GM21786 (cell line): ENCODE results near the gene OAF.

ENCODE experiments used
- ATAC-seq: cut with Tn5 transposase; IDR thresholded peaks from one replicate; pipeline ENCODE4 v1.9.1; 2021; ENCODE audit not compliant: unreplicated experiment

Gene OAF

DNA sequence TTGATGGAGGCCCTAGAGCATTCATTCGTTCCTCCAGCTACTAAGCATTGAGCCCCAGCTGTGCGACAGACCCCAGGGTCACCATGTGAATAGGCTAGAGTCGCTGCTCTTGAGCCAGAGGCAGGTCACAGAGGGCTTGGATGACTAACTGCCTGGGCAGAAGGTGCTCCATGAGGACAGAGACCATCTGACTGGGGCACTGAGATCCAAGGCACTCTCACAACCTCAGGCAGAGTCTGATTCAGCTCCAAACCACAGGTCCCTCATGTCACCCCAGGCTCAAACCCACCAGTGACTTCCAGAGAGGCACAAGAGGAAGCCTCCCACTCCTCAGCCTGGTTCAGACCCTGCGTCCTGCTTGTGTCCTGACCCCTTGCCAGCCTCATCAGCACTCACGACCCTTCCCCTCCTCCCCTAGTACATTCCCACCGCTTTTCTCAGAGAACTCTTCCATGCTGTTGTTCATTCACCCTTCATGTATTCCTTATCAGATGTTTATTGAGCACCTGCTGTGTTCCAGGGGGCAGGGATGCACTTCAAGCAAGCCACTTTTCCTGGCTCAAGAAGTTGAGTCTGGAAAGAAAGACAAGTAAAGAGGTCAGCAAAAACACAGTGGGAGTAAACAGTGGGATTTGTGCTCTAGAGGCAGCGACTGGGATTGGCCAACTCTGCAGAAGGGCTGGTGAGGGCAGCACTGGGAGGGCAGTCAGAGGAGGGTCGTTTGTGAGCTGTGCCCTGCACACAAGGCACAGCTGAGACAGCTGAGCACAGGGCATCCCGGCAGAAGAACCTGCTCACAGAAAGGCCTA is 9.3 kb downstream of the OAF start:
- no peak for ATAC-seq

- ATAC-seq: no peak
Measured at GRCh38 chr11:120220747-120221037, 9.9 kb downstream of the OAF start.

GRCh38 chr11:120221115-120221752 is 10.4 kb downstream of the OAF start:
- no peak for ATAC-seq

DNA sequence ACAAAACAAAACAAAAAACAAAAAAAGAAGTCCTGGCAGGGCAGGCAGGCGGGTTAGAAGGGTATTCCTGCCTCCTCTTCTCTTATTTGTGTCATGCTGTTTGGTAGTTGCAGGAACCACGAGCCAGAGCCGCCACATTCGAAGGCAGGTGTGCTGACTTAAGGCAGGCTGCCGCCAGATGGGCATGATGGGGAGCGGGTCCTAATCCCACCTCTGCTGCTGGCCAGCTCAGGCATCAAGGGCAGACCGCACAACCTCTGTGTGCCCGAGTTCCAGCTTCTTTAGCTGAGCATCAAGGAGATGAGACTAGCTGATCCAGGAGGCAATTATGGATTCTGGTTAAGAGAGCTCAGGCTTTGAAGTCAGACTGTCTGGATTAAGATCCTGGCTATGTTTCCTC is 12.1 kb downstream of the OAF start:
- no peak for ATAC-seq

- ATAC-seq: no peak
Measured at GRCh38 chr11:120223793-120224192, 13.0 kb downstream of the OAF start.

GRCh38 chr11:120224361-120224760 is 13.5 kb downstream of the OAF start:
- ATAC-seq: no peak

DNA sequence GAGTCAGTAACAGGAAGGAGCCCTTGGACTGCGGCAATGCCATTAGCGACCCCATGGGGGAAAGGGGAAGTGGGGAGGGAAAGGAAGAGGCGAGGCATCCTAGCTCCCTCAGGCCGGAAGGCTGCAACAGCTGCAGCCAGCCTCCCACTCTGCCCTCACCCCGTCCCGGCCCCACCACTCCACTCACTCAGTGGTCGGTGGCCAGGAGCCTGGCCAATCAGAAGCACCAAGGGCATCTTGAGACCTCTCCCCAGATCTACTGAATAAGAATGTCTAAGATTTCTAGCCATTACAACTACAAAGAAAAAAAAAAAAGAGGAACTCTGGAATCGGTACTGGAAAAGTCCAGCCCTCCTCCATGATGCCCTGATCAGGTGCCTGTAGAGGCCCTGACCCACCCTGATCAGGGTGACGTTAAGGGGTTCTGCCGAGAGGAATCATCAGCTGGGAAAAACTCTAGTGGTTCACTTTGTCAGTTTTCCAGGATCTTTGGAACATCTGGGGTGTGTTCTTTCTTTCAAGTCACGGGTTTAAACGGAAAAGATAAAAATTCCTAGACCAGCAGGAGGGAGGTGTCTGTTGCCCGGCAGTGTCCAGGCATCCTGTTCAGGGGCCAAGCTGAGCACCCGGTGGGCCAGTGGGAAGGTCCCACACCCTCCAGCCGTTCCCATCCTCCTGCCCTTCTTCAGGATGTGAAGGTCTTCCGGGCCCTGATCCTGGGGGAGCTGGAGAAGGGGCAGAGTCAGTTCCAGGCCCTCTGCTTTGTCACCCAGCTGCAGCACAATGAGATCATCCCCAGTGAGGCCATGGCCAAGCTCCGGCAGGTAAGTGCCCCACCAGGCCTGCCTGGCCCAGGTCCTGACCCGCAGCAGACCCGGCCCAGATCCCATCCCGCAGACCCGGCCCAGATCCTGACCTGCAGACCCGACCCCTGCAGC is 14.4 kb downstream of the OAF start:
- ATAC-seq: no peak

- no peak for ATAC-seq
Measured at GRCh38 chr11:120226242-120226641, 15.4 kb downstream of the OAF start.

DNA sequence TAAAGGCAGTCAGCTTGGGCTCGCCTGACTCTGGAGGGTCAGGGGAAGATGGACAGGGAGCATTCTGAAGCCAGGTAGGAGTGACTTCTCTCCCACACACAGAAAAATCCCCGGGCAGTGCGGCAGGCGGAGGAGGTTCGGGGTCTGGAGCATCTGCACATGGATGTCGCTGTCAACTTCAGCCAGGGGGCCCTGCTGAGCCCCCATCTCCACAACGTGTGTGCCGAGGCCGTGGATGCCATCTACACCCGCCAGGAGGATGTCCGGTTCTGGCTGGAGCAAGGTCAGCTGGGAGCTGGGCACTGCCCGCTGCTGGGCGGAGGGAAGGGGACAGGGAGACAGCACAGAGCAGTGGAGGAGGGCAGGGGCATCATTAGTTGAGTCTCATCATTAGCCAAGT is 15.9 kb downstream of the OAF start:
- ATAC-seq: no peak

GRCh38 chr11:120227228-120227852 is 16.5 kb downstream of the OAF start:
- no peak for ATAC-seq

DNA sequence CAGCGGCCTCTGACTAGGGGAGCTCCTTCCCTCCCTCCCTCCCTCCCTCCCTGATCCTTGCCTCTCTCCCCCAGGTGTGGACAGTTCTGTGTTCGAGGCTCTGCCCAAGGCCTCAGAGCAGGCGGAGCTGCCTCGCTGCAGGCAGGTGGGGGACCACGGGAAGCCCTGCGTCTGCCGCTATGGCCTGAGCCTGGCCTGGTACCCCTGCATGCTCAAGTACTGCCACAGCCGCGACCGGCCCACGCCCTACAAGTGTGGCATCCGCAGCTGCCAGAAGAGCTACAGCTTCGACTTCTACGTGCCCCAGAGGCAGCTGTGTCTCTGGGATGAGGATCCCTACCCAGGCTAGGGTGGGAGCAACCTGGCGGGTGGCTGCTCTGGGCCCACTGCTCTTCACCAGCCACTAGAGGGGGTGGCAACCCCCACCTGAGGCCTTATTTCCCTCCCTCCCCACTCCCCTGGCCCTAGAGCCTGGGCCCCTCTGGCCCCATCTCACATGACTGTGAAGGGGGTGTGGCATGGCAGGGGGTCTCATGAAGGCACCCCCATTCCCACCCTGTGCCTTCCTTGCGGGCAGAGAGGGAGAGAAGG is 18.1 kb downstream of the OAF start:
- ATAC-seq: no peak

DNA sequence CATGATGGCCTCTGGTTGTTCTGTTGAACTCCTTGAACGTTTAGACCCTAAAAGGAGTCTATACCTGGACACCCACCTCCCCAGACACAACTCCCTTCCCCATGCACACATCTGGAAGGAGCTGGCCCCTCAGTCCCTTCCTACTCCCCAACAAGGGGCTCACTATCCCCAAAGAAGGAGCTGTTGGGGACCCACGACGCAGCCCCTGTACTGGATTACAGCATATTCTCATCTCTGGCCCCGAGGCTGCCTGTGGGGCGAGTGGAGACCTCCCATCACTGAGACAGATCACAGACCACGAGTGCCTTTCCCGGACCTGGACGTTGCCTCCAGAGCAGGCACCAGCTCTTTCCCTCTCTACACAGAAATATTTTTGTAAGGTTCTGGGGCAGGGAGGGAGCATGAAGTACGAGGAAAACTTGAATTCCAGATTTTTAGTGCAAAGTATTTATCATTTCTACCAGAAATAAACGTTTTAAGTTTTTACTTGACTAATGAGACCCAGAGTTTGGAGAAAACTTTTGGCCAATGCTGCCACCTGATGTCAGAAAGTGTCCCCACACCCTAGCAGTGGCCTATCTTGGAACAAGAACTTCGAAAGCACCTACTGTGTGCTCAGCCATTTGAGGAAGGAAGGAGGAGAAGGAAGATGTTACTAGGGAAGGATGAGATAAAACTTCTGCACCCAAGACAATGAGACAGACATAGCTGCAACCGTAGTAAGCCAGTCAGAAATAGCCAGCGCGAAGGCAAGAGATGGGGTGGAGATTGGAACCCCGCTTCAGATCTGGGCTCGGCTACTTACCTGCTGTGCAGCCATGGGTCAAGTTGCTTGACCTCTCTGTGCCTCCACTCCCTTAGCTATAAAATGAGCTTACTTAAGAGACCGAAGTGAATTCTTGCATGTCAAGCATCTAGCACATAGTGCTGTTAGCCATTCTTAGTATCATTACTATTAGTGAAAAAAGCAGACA is 18.9 kb downstream of the OAF start:
- ATAC-seq: no peak

DNA sequence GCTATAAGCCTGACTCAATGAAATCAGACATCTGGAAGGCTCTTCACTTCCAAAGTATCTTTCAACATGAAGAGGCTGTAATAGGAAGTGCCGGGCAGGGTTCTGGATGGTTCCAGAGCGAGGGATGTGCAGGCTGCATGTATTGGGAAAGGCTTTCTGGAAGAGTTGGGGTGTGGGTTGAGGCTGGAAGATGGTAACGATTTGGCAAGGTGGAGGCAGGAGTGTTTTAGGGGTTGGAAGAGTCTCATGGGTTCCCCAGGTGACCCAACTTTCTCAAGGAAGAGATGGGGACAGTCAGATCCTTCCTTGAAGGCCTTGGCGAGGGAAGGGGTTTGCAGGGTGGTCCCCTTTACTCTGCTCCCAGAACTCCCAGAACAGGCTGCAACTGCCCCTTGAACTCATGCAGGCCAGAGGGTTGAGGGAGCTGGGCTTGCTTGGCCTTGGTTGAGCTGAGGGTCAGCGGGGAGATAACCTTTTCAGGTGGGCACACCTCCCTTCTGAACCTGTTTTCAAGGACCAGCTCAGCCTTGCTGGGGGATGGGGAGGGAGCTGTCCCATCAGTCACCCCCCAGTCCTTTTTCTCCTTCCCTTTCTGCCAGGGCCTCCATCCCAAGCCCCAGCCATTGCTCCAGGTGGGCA is 19.7 kb downstream of the OAF start:
- no peak for ATAC-seq

DNA sequence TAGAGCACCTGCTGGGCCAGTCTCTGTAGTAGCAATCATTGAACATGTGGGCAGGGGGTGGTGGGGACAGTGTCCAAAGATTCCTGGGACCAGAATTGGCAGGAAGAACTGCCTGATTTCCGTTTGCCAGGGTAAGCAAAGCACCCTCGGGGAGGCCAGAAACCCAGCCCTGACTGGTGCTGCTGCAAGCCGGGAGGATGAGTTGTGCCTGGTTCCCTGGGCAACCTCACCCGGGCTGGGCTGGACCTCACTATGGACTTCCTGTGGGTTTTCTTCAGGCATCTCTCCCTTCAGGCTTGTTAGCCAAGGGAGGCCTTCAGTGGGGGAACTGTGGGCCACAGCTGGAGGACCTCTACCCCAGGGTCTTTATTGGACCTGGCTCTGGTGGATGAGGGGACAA is 21.1 kb downstream of the OAF start:
- ATAC-seq: no peak

DNA sequence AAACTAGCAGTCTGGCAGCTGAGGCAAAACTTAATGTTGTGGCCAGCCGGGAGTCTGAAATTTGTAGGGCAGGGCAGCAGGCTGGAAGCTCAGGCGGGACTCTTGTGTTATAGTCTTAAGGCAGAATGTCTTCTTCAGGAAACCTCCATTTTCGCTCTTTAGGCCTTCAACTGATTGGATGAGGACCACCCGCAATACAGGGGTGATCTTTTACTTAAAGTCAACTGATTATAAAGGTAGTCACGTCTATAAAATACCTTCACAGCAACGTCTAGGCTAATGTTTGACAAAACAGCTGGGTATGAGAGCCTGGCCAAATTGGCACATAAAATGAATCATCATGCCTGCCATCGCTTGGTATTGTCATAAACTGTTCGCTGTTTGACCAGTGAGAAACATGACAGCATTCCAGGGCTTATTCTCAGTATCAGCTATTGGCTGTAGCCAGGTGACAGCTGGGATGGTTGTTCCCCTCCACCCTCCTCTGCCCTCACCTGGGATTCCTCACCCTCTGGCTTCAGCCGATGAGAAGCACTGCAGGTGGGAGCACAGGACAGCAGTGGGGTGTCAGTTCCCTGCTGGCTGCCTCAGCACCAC is 22.5 kb downstream of the OAF start:
- no peak for ATAC-seq

- ATAC-seq: no peak
Measured at GRCh38 chr11:120235024-120235628, 24.3 kb downstream of the OAF start.

DNA sequence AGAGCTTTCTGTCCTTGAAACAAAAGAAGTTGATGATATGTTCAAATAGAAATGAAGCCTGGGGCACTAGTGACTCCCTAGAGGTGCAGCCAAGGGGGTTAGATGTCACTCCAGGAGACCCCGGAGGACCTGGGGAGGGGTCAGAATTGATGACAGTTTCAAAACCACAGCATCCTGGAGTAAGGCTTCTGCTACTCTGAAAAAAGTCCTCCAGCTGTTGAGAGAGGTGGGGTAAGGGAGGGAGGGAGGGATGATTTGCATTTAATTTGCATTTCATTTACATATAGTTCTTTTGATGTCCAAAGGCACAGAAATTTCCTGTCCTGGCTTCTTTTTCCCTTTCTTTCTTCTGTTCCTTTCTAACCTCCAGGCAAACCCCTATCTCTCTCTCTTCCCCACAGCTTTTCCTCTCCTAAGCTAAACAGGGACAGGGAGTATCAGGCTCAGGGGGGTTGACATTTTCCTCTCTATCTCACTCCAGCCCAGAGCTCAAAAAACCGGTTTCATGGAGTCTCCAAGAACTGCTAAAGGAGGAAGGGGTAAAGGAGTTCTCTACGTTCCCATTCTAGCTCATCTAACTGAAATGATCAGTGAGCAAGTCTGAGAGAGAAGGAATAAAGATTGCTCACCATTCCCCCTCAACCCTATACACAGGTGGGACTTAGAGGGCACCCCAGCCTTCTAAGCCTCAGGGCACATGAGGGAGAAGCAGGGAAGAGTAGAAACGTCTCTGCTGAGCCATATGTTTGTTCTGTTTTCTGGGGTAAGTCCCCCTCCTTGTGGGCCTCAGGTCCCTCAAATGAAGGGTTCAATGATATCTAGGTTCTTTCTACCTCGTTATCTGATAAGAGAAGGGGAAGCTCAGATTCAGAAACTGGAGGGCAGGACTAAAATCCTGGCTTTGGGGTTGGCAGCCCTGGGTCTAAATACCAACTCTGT is 25.6 kb downstream of the OAF start:
- ATAC-seq: no peak
